Pancreas (tissue), 10 donors: ENCODE measurements around the gene CPT1C. TPM values are rescaled to one million over a fixed set of nuclear protein-coding genes. Genes with fewer than 3 reads are reported as not detected.
A peak's percentile ranks its signal among the peaks of the same experiment; 100 is the strongest.

Experiments used
- ATAC-seq, 4 donors: fragments of 200-7000 bp; cut with Tn5 transposase; one replicate each; pipeline versions ENCODE4 v1.8.0 to v1.9.1; 2020; ENCODE audit warnings: mild to moderate bottlenecking in 4 of 4, moderate library complexity in 4 of 4
- DNase-seq, 6 donors: peaks; one replicate each; pipeline ENCODE4 v3.0.0-alpha.2; 2020
- FAIRE-seq: peaks from 2 replicates; lab custom pipeline; 2012; peaks lifted over from hg19 to GRCh38; lab: Jason Lieb, UNC
- H3K27ac ChIP-seq, 4 donors: fragments of 200-600 bp; sonication (generic); 1 replicate in 3 of 4; 2 replicates in 1 of 4; pipeline versions ENCODE4 v1.5.0 to v1.8.0; 2020
- H3K27me3 ChIP-seq, 4 donors: fragments of 200-600 bp; one replicate each; pipeline ENCODE4 v1.8.0; 2021
- H3K36me3 ChIP-seq, 3 donors: fragments of 200-600 bp; sonication (generic) in 1 of 3; one replicate each; pipeline versions ENCODE4 v1.5.0 to v1.8.0; 2020 to 2021
- H3K4me1 ChIP-seq, 3 donors: fragments of 200-600 bp; one replicate each; pipeline ENCODE4 v1.8.0; 2021
- H3K4me3 ChIP-seq, 4 donors: fragments of 200-600 bp; sonication (generic) in 2 of 4; one replicate each; pipeline versions ENCODE4 v1.5.0 to v1.8.0; 2020 to 2021
- H3K9me3 ChIP-seq, 4 donors: fragments of 200-600 bp; one replicate each; pipeline ENCODE4 v1.8.0; 2021
- CTCF ChIP-seq, 4 donors: fragments of 200-600 bp; sonication (generic) in 3 of 4; IDR thresholded peaks; one replicate each; pipeline versions ENCODE4 v1.5.0 to v1.8.0; 2021; ENCODE audit warnings: antibody characterized with exemption in 4 of 4
- WGBS, 2 donors: extraction: QIAGEN DNeasy Blood & Tissue Kit; methylation state at CpG; one replicate each; pipeline ENCODE4 v1.1.7; 2013; 5-methylcytosine and 5-hydroxymethylcytosine counted together
- intact Hi-C, 3 donors: fragments of 100-400 bp; cut with DNase I; formaldehyde crosslinking; loops; one replicate each; pipeline versions ENCODE4 v1.11.1 to v1.14.2; 2022
- polyA plus RNA-seq, 2 donors: library from polyadenylated mRNA; stranded (reverse); fragments of 200-250 nt; gene quantifications; one replicate each; pipeline ENCODE4 v1.2.3, GENCODE V29; 2013
- total RNA-seq, 6 donors: library from RNA; stranded (reverse); fragmentation: NEBNext Ultra II Directional in 4 of 6; extraction: Animal tissue kit (Norgen Biotek cat#: 25700) in 4 of 6; gene quantifications; one replicate each; pipeline versions ENCODE4 v1.2.1 to v1.2.4, GENCODE V29; 2021 to 2023
- donor health status: healthy with polysubstance abuse.
- donor health status: DM: no; HTN: no; CAD: no; lungs with moderate emphysema.
- donor health status: DM: no; HTN: no; CAD: no.
- donor health status: control.
- donor health status: control.
- donor health status: Bipolar disorder and iron deficiency.
- donor health status: DM: yes; HTN: yes; CAD: no.
- donor health status: DM: no; HTN: no; CAD: no.
- donor health status: DM: no; HTN: no; CAD: no.
- donor health status: DM: yes; HTN: yes; CAD: no.

CPT1C gene
- total and polyA plus RNA-seq, 8 donors: 0.28 to 12.6 (median 3.0) TPM

GRCh38 chr19:49658566-49659442, 32.1 kb upstream of the CPT1C start:
- H3K27ac ChIP-seq: no peak overlapping the region
- no peak overlapping the region for H3K4me3 ChIP-seq
- H3K36me3 ChIP-seq: peaks cover 0 to 45% (median 11%) of the 10 kb centered on the region in 3 donors
- 89 to 92% methylated on average over 11 to 12 of the region's 12 CpGs for WGBS, 2 donors
- H3K9me3 ChIP-seq: no peaks in the 10 kb centered on the region
- intact Hi-C loops: no loop called here
- peak in 1 of 6 donors; percentile 73 for DNase-seq
- FAIRE-seq: no peak
- no peaks in the 10 kb centered on the region for H3K27me3 ChIP-seq
- ATAC-seq: no peak
- no peak for TF ChIP-seq CTCF (IDR thresholded peaks at IDR 0.05)
- H3K4me1 ChIP-seq: peaks cover 0 to 2% (median 0%) of the 10 kb centered on the region in 3 donors

DNA sequence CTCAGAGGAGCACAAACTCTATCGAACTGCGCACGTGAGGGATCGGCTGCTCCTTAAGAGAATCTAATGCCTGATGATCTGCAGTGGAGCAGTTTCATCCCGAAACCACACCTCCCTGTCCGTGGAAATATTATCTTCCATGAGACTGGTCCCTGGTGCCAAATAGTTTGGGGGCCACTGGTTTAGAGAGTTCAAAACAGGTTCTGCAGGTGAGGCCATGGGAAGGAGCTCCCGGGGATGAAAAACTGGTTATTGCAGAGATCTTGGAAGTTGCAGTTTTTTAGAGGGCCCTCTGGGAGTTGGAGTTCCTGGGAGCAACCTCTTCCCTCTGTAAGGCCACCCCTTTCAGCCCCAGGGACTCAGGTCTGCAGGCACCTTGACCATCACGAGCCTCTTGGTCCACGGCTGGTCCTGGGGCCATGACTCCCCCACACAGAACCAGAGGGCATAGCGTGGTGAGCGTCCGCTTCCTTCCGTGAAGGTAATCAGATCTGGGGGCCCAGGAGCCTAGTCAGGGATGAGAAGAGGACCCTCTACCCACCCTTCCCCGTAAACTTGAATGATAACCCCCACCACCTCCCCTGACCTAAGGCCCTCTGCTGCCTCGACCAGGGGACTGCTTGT, 30.5 kb upstream of the CPT1C start:
- FAIRE-seq: no peak
- H3K4me1 ChIP-seq: peaks cover 0 to 7% (median 0%) of the 10 kb centered on the region in 3 donors
- no peak overlapping the region for H3K4me3 ChIP-seq
- DNase-seq: peak in 1 of 6 donors; percentile 51
- intact Hi-C loops: no loop called here
- TF ChIP-seq CTCF (IDR thresholded peaks at IDR 0.05): no peak
- no peaks in the 10 kb centered on the region for H3K9me3 ChIP-seq
- no peak for ATAC-seq
- no peak overlapping the region for H3K27ac ChIP-seq
- WGBS, 2 donors: 86 to 90% methylated on average over 15 of the region's 15 CpGs
- no peaks in the 10 kb centered on the region for H3K27me3 ChIP-seq
- H3K36me3 ChIP-seq: peaks cover 0 to 32% (median 11%) of the 10 kb centered on the region in 3 donors

GRCh38 chr19:49662011-49662410, 28.9 kb upstream of the CPT1C start:
- WGBS, 2 donors: 91% methylated on average over 16 of the region's 16 CpGs
- no peak for TF ChIP-seq CTCF (IDR thresholded peaks at IDR 0.05)
- Histone ChIP-seq H3K4me3 (no peak overlapping the region), H3K27ac (no peak overlapping the region), H3K4me1 (peaks cover 0 to 7% (median 5%) of the 10 kb centered on the region in 3 donors), H3K27me3 (no peaks in the 10 kb centered on the region), H3K9me3 (no peaks in the 10 kb centered on the region), H3K36me3 (peaks cover 0 to 28% (median 11%) of the 10 kb centered on the region in 3 donors)
- ATAC-seq (no peak), DNase-seq (peak in 2 of 6 donors; percentile 48 to 73), FAIRE-seq (no peak)
- intact Hi-C loops: no loop called here

GRCh38 chr19:49663224-49663623, 27.7 kb upstream of the CPT1C start:
- H3K36me3 ChIP-seq: peaks cover 0 to 16% (median 11%) of the 10 kb centered on the region in 3 donors
- H3K27me3 ChIP-seq: no peaks in the 10 kb centered on the region
- WGBS, 2 donors: 86 to 87% methylated on average over 12 of the region's 12 CpGs
- FAIRE-seq (no peak), ATAC-seq (no peak), DNase-seq (peak in 1 of 6 donors; percentile 53)
- no peak overlapping the region for H3K4me3 ChIP-seq
- intact Hi-C loops: no loop called here
- peaks cover 0 to 7% (median 5%) of the 10 kb centered on the region in 3 donors for H3K4me1 ChIP-seq
- TF ChIP-seq CTCF (IDR thresholded peaks at IDR 0.05): no peak
- no peaks in the 10 kb centered on the region for H3K9me3 ChIP-seq
- no peak overlapping the region for H3K27ac ChIP-seq
